Ishikawa (cell line): Measurements from ENCODE around the gene PRRC2B.

Source experiments
- CEBPB ChIP-seq: IDR thresholded peaks from 2 replicates; pipeline ENCODE4 v1.6.1; 2012
- CREB1 ChIP-seq: IDR thresholded peaks from 2 replicates; pipeline ENCODE4 v1.6.1; 2012; ENCODE audit warnings: low read depth
- EGR1 ChIP-seq: IDR thresholded peaks from 2 replicates; pipeline ENCODE4 v1.6.1; 2012
- EP300 ChIP-seq: IDR thresholded peaks from 2 replicates; pipeline ENCODE4 v1.6.1; 2012; ENCODE audit warnings: borderline replicate concordance
- FOXM1 ChIP-seq: IDR thresholded peaks from 2 replicates; pipeline ENCODE4 v1.6.1; 2012; ENCODE audit warnings: low read depth, borderline replicate concordance
- NFIC ChIP-seq: IDR thresholded peaks from 2 replicates; pipeline ENCODE4 v1.6.1; 2012
- RAD21 ChIP-seq: IDR thresholded peaks from 2 replicates; pipeline ENCODE4 v1.6.1; 2012; ENCODE audit warnings: low read depth
- TAF1 ChIP-seq: IDR thresholded peaks from 2 replicates; pipeline ENCODE4 v1.6.1; 2012; ENCODE audit warnings: low read depth, mild to moderate bottlenecking
- TCF12 ChIP-seq: IDR thresholded peaks from 2 replicates; pipeline ENCODE4 v1.6.1; 2012; ENCODE audit warnings: low read depth
- TEAD4 ChIP-seq: IDR thresholded peaks from 2 replicates; pipeline ENCODE4 v1.6.1; 2012
- YY1 ChIP-seq: IDR thresholded peaks from 2 replicates; pipeline ENCODE4 v1.6.1; 2012; ENCODE audit warnings: low read depth
- ZBTB7A ChIP-seq: IDR thresholded peaks from 2 replicates; pipeline ENCODE4 v1.6.1; 2012; ENCODE audit warnings: low read depth
- TF ChIP-seq, protein P1 (sequence below): IDR thresholded peaks from 2 replicates; pipeline ENCODE4 v1.6.1; 2012; ENCODE audit warnings: low read depth, mild to moderate bottlenecking
- TF ChIP-seq, protein P2 (sequence below): IDR thresholded peaks from 2 replicates; pipeline ENCODE4 v1.6.1; 2012
- TF ChIP-seq, protein P3 (sequence below): IDR thresholded peaks from 2 replicates; pipeline ENCODE4 v1.6.1; 2012

Gene PRRC2B

DNA sequence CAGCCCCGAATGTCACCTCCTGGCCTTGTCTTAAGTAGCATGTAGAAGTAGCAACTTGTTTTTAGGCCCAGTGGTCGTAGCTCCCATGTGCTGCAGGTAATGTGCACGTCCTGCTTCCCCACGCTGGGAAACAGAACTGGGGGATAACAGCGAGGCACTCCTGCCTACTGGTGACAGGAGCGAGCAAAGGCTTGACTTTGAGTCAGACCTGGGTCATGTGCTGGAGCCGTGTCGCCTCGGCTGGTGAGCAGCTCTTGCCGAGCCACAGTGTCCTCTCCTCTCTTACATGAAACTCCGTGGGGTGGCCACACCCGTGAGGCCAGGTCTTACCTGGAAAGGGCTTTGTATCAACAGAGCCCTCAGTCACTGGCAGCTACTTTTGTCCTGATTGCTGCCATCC lies 91.3 kb downstream of the PRRC2B start:
- TF ChIP-seq ZBTB7A (no peak), TAF1 (no peak), TEAD4 (no peak), EP300 (no peak), NFIC (no peak)
- TF ChIP-seq, protein P1, sequence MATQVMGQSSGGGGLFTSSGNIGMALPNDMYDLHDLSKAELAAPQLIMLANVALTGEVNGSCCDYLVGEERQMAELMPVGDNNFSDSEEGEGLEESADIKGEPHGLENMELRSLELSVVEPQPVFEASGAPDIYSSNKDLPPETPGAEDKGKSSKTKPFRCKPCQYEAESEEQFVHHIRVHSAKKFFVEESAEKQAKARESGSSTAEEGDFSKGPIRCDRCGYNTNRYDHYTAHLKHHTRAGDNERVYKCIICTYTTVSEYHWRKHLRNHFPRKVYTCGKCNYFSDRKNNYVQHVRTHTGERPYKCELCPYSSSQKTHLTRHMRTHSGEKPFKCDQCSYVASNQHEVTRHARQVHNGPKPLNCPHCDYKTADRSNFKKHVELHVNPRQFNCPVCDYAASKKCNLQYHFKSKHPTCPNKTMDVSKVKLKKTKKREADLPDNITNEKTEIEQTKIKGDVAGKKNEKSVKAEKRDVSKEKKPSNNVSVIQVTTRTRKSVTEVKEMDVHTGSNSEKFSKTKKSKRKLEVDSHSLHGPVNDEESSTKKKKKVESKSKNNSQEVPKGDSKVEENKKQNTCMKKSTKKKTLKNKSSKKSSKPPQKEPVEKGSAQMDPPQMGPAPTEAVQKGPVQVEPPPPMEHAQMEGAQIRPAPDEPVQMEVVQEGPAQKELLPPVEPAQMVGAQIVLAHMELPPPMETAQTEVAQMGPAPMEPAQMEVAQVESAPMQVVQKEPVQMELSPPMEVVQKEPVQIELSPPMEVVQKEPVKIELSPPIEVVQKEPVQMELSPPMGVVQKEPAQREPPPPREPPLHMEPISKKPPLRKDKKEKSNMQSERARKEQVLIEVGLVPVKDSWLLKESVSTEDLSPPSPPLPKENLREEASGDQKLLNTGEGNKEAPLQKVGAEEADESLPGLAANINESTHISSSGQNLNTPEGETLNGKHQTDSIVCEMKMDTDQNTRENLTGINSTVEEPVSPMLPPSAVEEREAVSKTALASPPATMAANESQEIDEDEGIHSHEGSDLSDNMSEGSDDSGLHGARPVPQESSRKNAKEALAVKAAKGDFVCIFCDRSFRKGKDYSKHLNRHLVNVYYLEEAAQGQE: no peak
- TF ChIP-seq, protein P2, sequence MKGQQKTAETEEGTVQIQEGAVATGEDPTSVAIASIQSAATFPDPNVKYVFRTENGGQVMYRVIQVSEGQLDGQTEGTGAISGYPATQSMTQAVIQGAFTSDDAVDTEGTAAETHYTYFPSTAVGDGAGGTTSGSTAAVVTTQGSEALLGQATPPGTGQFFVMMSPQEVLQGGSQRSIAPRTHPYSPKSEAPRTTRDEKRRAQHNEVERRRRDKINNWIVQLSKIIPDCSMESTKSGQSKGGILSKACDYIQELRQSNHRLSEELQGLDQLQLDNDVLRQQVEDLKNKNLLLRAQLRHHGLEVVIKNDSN: no peak
- TF ChIP-seq, protein P3, sequence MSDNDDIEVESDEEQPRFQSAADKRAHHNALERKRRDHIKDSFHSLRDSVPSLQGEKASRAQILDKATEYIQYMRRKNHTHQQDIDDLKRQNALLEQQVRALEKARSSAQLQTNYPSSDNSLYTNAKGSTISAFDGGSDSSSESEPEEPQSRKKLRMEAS: no peak

DNA sequence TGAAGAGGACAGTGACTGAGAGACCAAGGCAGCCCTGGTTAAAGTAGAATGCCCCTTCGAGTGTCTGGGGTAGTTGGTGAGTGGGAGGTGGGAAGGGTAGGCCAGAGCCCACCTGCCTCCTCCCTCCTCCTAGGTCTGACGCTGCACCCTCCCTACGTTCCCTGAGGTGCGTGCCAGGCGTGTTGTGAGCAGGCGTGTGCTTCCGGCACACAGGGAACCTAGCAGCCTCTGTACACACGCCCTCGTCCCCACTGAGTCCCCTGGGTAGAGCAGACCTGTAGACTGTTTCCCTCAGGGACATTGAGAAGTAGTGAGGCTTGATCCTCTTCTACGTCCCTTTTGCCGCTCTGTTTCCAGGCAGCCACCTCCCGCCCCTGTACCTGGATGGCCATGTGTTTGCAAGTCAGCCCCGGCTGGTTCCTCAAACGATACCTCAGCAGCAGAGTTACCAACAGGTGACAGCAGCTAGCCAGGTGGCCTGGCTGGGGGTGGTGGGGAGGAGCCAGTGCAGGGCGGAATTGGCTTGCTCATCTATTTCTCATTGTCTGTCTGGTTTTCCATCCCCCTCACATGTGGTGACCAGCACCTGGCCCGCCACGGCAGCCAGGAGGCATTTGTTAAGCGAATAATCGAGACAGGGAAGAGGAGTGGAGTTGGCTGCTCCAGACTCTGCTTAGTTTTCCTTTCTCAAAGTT lies 92.0 kb downstream of the PRRC2B start:
- TF ChIP-seq YY1 (no peak), NFIC (no peak), FOXM1 (no peak), CEBPB (no peak), TCF12 (no peak), TEAD4 (no peak), TAF1 (no peak), ZBTB7A (no peak)
- TF ChIP-seq, protein P3: no peak
- TF ChIP-seq, protein P1: no peak

DNA sequence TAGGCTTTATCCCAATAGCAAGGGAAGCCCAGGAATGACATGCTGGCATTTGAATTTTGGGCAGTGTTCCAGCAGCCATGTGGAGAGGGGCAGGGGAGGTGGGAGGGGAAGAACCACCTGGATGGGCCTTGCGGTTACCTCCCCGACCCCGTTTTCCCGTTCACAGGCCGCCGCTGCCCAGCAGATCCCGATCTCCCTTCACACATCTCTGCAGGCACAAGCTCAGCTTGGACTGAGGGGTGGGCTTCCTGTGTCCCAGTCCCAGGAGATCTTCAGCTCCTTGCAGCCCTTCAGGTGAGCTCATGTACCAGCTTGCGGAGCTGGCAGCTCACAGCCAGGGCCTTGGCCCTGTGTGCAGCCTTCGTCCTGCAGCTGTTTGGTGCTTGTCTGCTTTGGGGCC lies 93.1 kb downstream of the PRRC2B start:
- TF ChIP-seq YY1 (no peak), ZBTB7A (no peak), EGR1 (no peak), TAF1 (no peak), CEBPB (no peak), TCF12 (no peak), TEAD4 (no peak), FOXM1 (no peak)
- TF ChIP-seq, protein P1: no peak

DNA sequence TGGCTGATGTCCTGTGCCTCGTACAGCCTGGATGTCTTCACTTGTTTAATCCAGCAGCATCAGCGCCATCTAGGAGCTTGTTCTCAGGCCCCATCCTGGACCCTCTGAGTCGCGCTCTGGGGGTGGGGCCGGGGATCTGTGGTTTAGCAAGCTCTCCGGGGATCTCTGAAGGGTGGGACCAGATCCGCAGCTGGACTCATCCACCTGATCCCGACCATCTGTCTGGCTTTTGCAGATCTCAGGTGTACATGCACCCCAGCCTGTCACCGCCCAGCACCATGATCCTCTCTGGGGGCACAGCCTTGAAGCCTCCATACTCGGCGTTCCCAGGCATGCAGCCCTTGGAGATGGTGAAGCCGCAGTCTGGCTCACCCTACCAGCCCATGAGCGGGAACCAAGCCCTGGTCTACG lies 93.7 kb downstream of the PRRC2B start:
- TF ChIP-seq TAF1 (no peak), FOXM1 (no peak), YY1 (no peak), TCF12 (no peak)
- TF ChIP-seq, protein P3: no peak

DNA sequence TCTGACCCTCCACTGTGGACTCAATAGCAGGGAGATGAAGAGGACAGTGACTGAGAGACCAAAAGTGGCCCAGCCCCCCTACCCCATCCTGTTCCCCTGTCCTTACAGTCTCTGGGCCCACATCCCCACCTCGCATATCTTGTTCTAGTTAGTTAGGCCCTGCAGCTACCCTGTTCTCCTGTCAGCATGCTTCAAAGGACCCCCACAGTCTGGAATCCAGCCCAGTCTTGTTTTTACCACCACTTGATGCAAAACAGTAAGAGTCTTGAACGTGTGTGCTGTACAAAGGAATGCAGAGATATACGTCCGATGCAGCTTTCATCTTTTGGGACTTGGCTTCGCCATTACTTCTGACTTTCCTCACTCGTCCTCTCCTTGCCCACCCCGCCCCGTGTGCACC lies 96.6 kb downstream of the PRRC2B start:
- no peak for TF ChIP-seq ZBTB7A
- no peak for TF ChIP-seq CREB1
- TF ChIP-seq TCF12: no peak
- TF ChIP-seq TEAD4: no peak
- TF ChIP-seq, protein P3: no peak
- no peak for TF ChIP-seq EP300
- no peak for TF ChIP-seq RAD21
- TF ChIP-seq CEBPB: no peak
- no peak for TF ChIP-seq FOXM1
- no peak for TF ChIP-seq EGR1
- TF ChIP-seq, protein P1: no peak
- TF ChIP-seq NFIC: no peak
- no peak for TF ChIP-seq TAF1
- no peak for TF ChIP-seq YY1
